H9 (cell line): Measurements from ENCODE around the gene S1PR2. TPM values are rescaled to one million over a fixed set of nuclear protein-coding genes. Genes with fewer than 3 reads are reported as not detected.

Source experiments
- DNase-seq: peaks from one replicate; pipeline ENCODE4 v3.0.0-alpha.2; 2017
- H2AFZ ChIP-seq: one replicate; pipeline ENCODE4 v1.6.1; 2013; ENCODE audit warnings: mild to moderate bottlenecking, low read length, control low read depth, moderate library complexity
- H2AK5ac ChIP-seq: 2 replicates; pipeline ENCODE4 v1.6.1; 2013; ENCODE audit warnings: low read length, control low read depth, mixed read lengths; ENCODE audit not compliant: insufficient read length
- H2BK120ac ChIP-seq: one replicate; pipeline ENCODE4 v1.6.1; 2013; ENCODE audit warnings: low read depth, mild to moderate bottlenecking, low read length, control low read depth, inconsistent platforms; ENCODE audit not compliant: poor library complexity, severe bottlenecking
- H2BK12ac ChIP-seq: 2 replicates; pipeline ENCODE4 v1.6.1; 2013; ENCODE audit warnings: low read length, control low read depth, mixed read lengths, low read depth; ENCODE audit not compliant: insufficient read length
- H2BK15ac ChIP-seq: 2 replicates; pipeline ENCODE4 v1.6.1; 2013; ENCODE audit warnings: low read depth, low read length, control low read depth
- H2BK20ac ChIP-seq: one replicate; pipeline ENCODE4 v1.6.1; 2013; ENCODE audit warnings: low read depth, mild to moderate bottlenecking, low read length, control low read depth, inconsistent platforms; ENCODE audit not compliant: poor library complexity, severe bottlenecking
- H2BK5ac ChIP-seq: 2 replicates; pipeline ENCODE4 v1.6.1; 2013; ENCODE audit warnings: low read length, control low read depth, mixed read lengths; ENCODE audit not compliant: insufficient read length
- H3K14ac ChIP-seq: 2 replicates; pipeline ENCODE4 v1.6.1; 2013; ENCODE audit warnings: low read length, control low read depth; ENCODE audit not compliant: insufficient read depth
- H3K18ac ChIP-seq: 2 replicates; pipeline ENCODE4 v1.6.1; 2013; ENCODE audit warnings: low read depth, mild to moderate bottlenecking, mixed read lengths, low read length, control low read depth; ENCODE audit not compliant: insufficient read length
- H3K23ac ChIP-seq: 2 replicates; pipeline ENCODE4 v1.6.1; 2013; ENCODE audit warnings: low read length, control low read depth, mixed read lengths, low read depth; ENCODE audit not compliant: insufficient read length
- H3K23me2 ChIP-seq: 2 replicates; pipeline ENCODE4 v1.6.1; 2013; ENCODE audit warnings: low read depth, mild to moderate bottlenecking, mixed read lengths, low read length, control low read depth; ENCODE audit not compliant: insufficient read length, poor library complexity, severe bottlenecking
- H3K27ac ChIP-seq: 2 replicates; pipeline ENCODE4 v1.5.1; 2013; ENCODE audit warnings: low read length, control low read depth, mixed read lengths, low read depth; ENCODE audit not compliant: insufficient read length
- H3K27me3 ChIP-seq: 2 replicates; pipeline ENCODE4 v1.6.1; 2013; ENCODE audit warnings: low read length, control low read depth, inconsistent platforms; ENCODE audit not compliant: insufficient read depth
- H3K4ac ChIP-seq: 2 replicates; pipeline ENCODE4 v1.6.1; 2013; ENCODE audit warnings: low read depth, mild to moderate bottlenecking, control low read depth, inconsistent platforms, low read length, moderate library complexity
- H3K4me1 ChIP-seq: 2 replicates; pipeline ENCODE4 v1.6.1; 2013; ENCODE audit warnings: low read length, control low read depth, inconsistent platforms; ENCODE audit not compliant: insufficient read depth
- H3K4me2 ChIP-seq: 2 replicates; pipeline ENCODE4 v1.6.1; 2013; ENCODE audit warnings: low read length, control low read depth, mixed read lengths; ENCODE audit not compliant: insufficient read length, insufficient read depth
- H3K56ac ChIP-seq: 2 replicates; pipeline ENCODE4 v1.6.1; 2013; ENCODE audit warnings: low read depth, mild to moderate bottlenecking, mixed read lengths, low read length, control low read depth; ENCODE audit not compliant: insufficient read length
- H3K79me1 ChIP-seq: 2 replicates; pipeline ENCODE4 v1.6.1; 2013; ENCODE audit warnings: low read depth, mild to moderate bottlenecking, moderate library complexity, low read length, control low read depth, inconsistent platforms; ENCODE audit not compliant: insufficient read depth, poor library complexity, severe bottlenecking
- H3K79me2 ChIP-seq: 2 replicates; pipeline ENCODE4 v1.6.1; 2013; ENCODE audit warnings: low read length, control low read depth, inconsistent platforms; ENCODE audit not compliant: insufficient read depth
- H3K9ac ChIP-seq: 2 replicates; pipeline ENCODE4 v1.6.1; 2013; ENCODE audit warnings: low read length, control low read depth, mixed read lengths; ENCODE audit not compliant: insufficient read length; ENCODE audit errors: extremely low read depth
- H3K9me3 ChIP-seq: one replicate; pipeline ENCODE4 v1.6.1; 2013; ENCODE audit warnings: low read depth, low read length, inconsistent platforms; ENCODE audit not compliant: control insufficient read depth
- H3T11ph ChIP-seq: one replicate; pipeline ENCODE4 v1.6.1; 2013; ENCODE audit warnings: mild to moderate bottlenecking, low read length, control low read depth, inconsistent platforms
- H4K20me1 ChIP-seq: one replicate; pipeline ENCODE4 v1.6.1; 2013; ENCODE audit not compliant: control insufficient read depth, insufficient read length, insufficient read depth
- H4K5ac ChIP-seq: 2 replicates; pipeline ENCODE4 v1.6.1; 2013; ENCODE audit warnings: low read depth, mild to moderate bottlenecking, mixed read lengths, low read length, control low read depth; ENCODE audit not compliant: insufficient read length
- H4K8ac ChIP-seq: replicated peaks from 2 replicates; pipeline ENCODE4 v1.6.1; 2013; ENCODE audit warnings: low read length, control low read depth, mixed read lengths, low read depth; ENCODE audit not compliant: insufficient read length
- H4K91ac ChIP-seq: 2 replicates; pipeline ENCODE4 v1.6.1; 2013; ENCODE audit warnings: low read depth, mild to moderate bottlenecking, moderate library complexity, mixed read lengths, low read length, control low read depth; ENCODE audit not compliant: insufficient read length
- H3K27ac Mint-ChIP-seq, 3 experiments: 2 replicates in 2 of 3; 3 replicates in 1 of 3; pipeline ENCODE4 v1.8.0; 2020 to 2021; ENCODE audit warnings: mixed read lengths in 3 of 3, mild to moderate bottlenecking in 1 of 3, moderate library complexity in 1 of 3
- H3K27me3 Mint-ChIP-seq: 2 replicates; pipeline ENCODE4 v1.8.0; 2021; ENCODE audit warnings: low read depth, mild to moderate bottlenecking, moderate library complexity, mixed read lengths
- H3K36me3 Mint-ChIP-seq, 3 experiments: 2 replicates in 2 of 3; 3 replicates in 1 of 3; pipeline ENCODE4 v1.8.0; 2020 to 2021; ENCODE audit warnings: low read depth in 3 of 3, mixed read lengths in 3 of 3; ENCODE audit not compliant: insufficient read depth in 1 of 3
- H3K4me1 Mint-ChIP-seq, 2 experiments: 2 replicates each; pipeline ENCODE4 v1.8.0; 2020; ENCODE audit warnings: mixed read lengths in 2 of 2
- H3K4me3 Mint-ChIP-seq, 2 experiments: 2 replicates in 1 of 2; 3 replicates in 1 of 2; pipeline ENCODE4 v1.8.0; 2020 to 2021; ENCODE audit warnings: mild to moderate bottlenecking in 2 of 2, mixed read lengths in 2 of 2, moderate library complexity in 1 of 2
- H3K9me3 Mint-ChIP-seq, 2 experiments: 2 replicates in 1 of 2; 3 replicates in 1 of 2; pipeline ENCODE4 v1.8.0; 2020; ENCODE audit warnings: mild to moderate bottlenecking in 2 of 2, mixed read lengths in 2 of 2, moderate library complexity in 1 of 2
- WGBS: extraction: QIAGEN DNeasy Blood & Tissue Kit; methylation state at CpG from one replicate; pipeline ENCODE4 v1.1.7; 2013; ENCODE audit warnings: missing lambda C conversion rate, low lambda C conversion rate, mixed read lengths; ENCODE audit not compliant: insufficient read length; ENCODE audit errors: extremely low coverage; 5-methylcytosine and 5-hydroxymethylcytosine counted together
- total RNA-seq: library from RNA; stranded (reverse); gene quantifications from 2 replicates; pipeline ENCODE4 v1.2.1, GENCODE V29; 2021
- TF ChIP-seq, protein P1 (sequence below): fragments of 200-600 bp; sonication (generic); conservative IDR thresholded peaks from 3 replicates; pipeline ENCODE4 v1.8.0; 2021; ENCODE audit warnings: antibody characterized with exemption, mild to moderate bottlenecking

Gene S1PR2
- total RNA-seq, 1 experiment from 2014 or later: 11.5 TPM

DNA sequence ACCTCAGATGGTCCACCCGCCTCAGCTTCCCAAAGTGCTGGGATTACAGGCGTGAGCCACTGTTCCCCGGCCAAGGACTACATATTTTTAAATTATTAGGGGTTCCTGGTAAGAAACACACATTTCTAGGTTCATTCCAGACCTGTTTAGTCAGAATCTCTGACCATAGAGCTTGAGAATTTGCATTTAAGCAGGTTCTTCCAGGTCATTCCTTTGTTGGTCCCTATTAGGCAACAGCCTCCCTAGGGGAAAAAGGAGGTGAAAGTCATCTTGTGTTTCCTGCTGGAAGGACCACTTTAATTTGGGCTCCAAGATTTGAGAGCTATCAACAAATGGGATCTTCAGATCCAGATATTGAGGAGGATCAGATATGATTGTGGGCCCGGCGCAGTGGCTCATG is 16.3 kb downstream of the S1PR2 start:
- Histone ChIP-seq H3K23ac (no peak overlapping the region), H3K9ac (no peak overlapping the region), H3T11ph (no peak overlapping the region), H2BK120ac (no peak overlapping the region), H3K79me1 (no peaks in the 10 kb centered on the region), H3K27me3 (no peaks in the 10 kb centered on the region), H3K27ac (no peak overlapping the region), H3K56ac (no peak overlapping the region), H4K8ac (no peak overlapping the region), H3K4me2 (no peak overlapping the region), H2BK20ac (no peak overlapping the region), H4K5ac (no peak overlapping the region), H4K20me1 (no peaks in the 10 kb centered on the region), H3K9me3 (no peaks in the 10 kb centered on the region), H3K79me2 (no peaks in the 10 kb centered on the region), H2BK5ac (no peak overlapping the region), H3K14ac (no peak overlapping the region), H4K91ac (no peak overlapping the region), H3K18ac (no peak overlapping the region), H3K23me2 (no peaks in the 10 kb centered on the region), H2AFZ (no peak overlapping the region), H3K4ac (no peak overlapping the region), H3K4me1 (no peaks in the 10 kb centered on the region), H2BK12ac (no peak overlapping the region), H2AK5ac (no peak overlapping the region), H2BK15ac (no peak overlapping the region)
- Mint-ChIP-seq H3K4me3 (no peak overlapping the region), H3K36me3 (no peaks in the 10 kb centered on the region), H3K4me1 (peaks cover 2 to 3% of the 10 kb centered on the region in 2 experiments; a peak in 2 of 4 replicates), H3K27ac (no peak overlapping the region), H3K27me3 (no peaks in the 10 kb centered on the region; the same call in 1 of the 2 replicates), H3K9me3 (no peaks in the 10 kb centered on the region)
- DNase-seq: no peak
- no CpG with 5 or more reads among the region's 5 CpGs for WGBS
- TF ChIP-seq, protein P1, sequence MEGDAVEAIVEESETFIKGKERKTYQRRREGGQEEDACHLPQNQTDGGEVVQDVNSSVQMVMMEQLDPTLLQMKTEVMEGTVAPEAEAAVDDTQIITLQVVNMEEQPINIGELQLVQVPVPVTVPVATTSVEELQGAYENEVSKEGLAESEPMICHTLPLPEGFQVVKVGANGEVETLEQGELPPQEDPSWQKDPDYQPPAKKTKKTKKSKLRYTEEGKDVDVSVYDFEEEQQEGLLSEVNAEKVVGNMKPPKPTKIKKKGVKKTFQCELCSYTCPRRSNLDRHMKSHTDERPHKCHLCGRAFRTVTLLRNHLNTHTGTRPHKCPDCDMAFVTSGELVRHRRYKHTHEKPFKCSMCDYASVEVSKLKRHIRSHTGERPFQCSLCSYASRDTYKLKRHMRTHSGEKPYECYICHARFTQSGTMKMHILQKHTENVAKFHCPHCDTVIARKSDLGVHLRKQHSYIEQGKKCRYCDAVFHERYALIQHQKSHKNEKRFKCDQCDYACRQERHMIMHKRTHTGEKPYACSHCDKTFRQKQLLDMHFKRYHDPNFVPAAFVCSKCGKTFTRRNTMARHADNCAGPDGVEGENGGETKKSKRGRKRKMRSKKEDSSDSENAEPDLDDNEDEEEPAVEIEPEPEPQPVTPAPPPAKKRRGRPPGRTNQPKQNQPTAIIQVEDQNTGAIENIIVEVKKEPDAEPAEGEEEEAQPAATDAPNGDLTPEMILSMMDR: no peak
